KBM-7 (cell line): ENCODE data around the gene LRATD1.
"Not testable (repeated sequence)": the region's sequence is repeated elsewhere in the genome, so short reads cannot be mapped to it uniquely, and the experiment has no call there.

ENCODE experiments used
- DNase-seq: peaks from one replicate; pipeline ENCODE4 v3.0.0-alpha.2; 2015
- in situ Hi-C: fragments of 300-500 bp; cut with MboI; formaldehyde crosslinking; loops from 2 replicates; pipeline ENCODE4 v1.14.3; 2020; ENCODE audit warnings: low sequenced_read_pairs, low pct_unique_long_range_greater_than_20kb, mixed read lengths

LRATD1 gene, protein sequence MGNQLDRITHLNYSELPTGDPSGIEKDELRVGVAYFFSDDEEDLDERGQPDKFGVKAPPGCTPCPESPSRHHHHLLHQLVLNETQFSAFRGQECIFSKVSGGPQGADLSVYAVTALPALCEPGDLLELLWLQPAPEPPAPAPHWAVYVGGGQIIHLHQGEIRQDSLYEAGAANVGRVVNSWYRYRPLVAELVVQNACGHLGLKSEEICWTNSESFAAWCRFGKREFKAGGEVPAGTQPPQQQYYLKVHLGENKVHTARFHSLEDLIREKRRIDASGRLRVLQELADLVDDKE

DNA sequence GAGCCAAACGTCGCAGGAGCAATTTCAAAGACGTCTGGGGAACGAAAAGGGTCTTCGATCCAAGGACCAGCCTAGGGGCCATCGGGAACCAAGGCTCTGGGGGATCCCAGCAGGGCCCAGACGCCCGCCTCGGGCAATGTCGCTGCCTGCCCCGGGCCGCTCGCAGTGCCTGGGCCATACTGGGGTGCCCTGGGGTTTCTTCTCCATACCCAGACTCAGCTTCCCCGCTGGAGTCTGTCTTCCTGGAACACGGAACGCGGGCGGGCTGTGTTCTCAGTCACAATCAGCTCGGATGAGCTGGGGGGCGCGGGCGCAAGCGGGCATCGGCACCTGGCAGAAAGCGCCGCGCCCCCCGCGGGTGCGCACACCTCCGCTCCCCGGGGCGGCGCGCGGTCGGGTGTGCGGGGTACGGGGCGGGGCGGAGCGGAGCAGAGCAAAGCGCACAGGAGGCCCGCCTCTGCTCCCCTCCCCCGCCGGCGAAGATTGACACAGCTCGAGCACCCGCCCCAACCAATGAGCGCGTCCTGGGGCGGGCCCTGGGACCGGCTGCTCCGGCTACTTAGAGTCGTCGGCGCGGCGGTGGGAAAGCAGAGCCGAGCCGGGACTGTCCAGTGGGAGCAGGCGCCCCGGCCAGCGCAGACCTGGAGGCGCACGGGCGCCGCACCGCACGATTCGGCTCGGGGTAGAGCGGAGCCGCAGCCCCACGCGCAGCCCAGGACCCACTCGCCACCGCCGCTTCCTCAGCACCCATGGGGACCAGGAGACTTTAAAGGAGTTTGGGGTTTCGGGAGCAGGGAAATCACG, at the start of gene LRATD1:
TSS of gene LRATD1 (plus strand) at position 585 of the 804 bp plus-strand sequence. CDS start 1,263 bp downstream, outside the sequence.
- no peak for DNase-seq
- in situ Hi-C loops = no loop called here

DNA sequence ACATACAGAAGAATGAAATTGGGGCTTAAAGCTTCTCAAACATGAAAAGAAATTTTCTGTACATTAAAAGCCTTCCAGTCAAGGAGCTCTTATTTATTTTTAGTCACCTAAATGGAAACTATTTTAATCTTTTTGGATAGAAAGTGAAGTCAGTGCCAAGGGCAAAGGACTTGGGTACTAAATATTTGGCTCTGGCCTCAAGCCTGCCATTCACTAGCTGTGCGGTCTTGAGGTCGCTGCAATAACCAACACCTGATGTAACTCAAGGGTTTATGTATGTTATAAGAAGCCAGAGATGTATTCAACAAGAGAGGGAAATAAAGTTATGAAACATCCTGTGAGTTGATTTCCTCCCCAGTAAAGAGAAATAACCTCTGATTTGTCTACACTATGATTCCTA, 49.5 kb upstream of the LRATD1 start:
- DNase-seq = no peak
- in situ Hi-C loops = no loop called here

DNA sequence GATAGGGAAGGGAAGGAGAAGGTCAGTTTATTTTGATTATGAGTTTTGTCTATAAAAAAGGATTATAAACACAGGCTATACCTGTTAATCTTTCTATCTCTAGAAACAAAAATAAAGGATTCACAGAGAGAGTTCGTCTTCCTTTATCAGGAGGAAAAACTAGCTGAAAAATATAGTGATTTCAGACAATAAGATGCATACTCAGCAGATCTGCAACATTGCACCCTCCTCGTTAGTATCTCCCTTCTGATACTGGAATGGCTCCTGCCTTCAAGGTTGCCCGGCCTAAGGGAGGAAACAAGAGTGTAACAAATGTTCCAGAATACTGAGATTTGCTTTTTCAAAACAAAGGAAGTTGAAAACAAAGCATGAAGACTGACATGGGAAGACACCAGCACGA, 48.7 kb upstream of the LRATD1 start:
- no peak for DNase-seq
- in situ Hi-C loops = no loop called here

DNA sequence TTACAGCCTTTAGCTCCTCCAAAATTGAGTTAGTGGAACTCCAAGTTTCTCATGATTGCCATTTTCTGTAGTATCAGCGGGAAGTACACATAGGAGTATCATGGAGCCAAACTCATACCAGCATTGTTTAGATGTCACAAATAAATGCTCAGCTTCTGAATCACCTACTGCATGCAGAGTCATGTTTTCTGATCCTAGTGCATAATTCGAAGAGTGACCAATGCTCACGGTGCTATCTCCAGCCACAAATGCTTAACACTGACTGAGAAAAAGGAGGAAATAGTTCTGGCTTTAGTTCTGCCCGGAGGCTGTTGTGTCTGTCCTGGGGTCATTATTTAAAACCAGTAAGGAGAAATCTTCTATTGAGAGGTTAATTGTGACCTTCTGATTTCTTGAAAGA, 45.4 kb upstream of the LRATD1 start:
- DNase-seq = no peak
- in situ Hi-C loops = no loop called here

DNA sequence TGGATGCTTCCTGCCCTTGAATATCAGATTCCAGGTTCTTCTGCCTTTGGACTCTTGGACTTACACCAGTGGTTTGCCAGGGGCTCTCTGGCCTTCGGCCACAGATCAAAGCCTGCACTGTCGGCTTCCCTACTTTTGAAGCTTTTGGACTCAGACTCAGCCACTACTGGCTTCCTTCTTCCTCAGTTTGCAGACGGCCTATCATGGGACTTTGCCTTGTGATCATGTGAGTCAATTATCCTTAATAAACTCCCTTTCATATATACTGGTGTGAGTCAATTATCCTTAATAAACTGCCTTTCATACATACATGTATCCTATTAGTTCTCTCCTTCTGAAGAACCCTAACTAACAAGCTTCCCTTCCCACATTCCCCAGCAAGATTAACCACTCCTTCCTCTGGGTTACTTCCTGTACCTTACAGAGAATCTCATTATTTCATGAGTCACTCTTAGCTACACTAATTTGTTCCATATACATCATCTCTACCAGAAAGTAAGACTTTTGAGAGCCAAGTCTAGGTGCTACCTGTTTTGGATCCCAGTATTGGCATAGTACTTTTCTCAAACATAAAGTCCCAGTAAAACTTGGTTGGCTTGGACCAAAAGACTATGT, 31.3 kb upstream of the LRATD1 start:
- in situ Hi-C loops = no loop called here
- no peak for DNase-seq

DNA sequence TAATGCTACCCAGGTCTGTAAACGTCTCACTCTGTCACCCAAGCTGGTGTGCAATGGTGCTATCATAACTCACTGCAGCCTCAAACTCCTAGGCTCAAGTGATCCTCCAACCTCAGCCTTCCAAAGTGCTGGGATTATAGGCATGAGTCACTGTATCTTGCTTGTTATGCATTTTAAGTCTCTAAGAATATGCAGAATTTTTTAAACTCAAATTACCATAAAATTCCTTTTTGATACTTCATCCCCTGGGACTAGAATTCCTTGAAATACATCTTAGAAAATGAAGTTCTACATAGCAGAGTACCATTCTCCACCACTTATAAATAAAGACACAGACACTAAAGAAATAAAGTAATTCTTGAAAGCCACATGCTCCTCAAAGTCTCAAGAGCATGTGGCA, 30.2 kb upstream of the LRATD1 start:
- in situ Hi-C loops = no loop called here
- DNase-seq = no peak

DNA sequence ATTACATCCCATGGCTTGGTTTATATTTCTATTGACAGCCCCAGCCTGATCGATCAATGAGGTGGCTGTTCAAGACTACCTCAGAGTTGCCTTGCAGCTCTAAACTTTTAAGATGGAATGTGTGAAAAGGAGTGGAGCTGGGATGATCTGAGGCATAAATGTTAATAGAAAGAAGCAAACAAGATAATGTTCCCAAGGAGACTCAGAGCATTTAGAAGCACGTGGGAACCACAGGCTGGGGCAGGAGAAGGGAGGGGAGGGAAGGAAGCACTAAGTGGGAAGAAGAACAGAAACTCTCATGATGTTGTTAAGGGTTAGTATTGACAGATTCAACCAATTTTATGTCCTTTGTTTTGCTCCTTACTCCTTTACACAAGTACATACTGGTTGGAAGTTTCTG, 28.8 kb upstream of the LRATD1 start:
- in situ Hi-C loops = no loop called here
- DNase-seq = no peak

DNA sequence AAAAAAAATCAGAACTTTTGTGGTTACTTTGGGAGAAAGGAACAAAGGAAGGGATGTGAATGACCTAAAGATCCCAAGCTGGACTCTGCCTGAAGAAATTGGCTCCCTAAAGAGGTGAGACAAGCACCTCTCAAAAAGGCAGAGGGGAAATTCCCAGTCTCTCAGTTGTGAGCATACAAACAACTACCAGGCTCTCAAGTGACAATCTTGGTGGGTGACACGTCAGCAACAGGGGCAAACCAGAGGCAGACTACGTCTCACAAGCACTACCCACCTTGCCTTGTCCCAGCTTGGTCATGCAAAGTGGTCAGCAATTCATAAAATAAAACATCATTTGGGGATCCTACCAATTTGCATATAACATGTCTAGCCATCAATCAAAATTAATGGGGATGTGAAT, 24.3 kb upstream of the LRATD1 start:
- in situ Hi-C loops = no loop called here
- no peak for DNase-seq

DNA sequence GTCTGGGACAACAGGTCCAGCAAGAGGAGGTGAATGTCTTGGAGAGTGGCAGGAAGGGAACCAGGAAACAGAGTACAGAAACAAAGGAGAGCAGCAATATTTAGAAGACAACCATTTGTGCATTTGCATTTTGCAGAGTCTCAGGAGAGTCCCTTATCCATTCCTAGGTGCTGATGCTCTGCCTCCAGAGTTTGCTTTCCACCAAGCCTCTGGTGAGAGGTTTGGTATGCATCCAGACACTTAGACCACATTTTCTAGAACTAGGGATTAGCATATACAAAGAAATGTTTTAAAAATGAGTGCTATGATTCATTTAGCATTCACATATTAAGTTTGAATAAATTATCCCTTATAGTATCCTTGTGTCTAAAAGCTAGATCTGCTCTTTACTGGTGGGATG, 18.5 kb upstream of the LRATD1 start:
- in situ Hi-C loops = no loop called here
- no peak for DNase-seq

DNA sequence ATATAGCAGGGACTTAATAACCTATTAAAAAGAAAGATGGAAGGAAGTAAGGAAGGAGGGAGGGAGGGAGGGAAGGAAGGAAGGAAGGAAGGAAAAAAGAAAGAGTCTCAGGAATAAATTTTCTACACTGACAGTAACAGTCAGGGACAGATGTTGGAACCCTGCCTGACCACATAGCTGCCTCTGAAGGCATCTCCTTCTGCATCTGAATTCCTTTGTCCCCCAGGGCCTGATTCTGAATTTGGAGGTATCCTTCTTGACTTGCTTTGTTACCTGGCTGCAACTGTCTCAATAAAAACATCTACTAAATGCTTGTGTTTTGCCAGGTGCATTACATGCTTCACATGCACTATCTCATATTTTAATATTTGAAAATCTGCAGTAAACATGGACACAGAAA, 17.4 kb upstream of the LRATD1 start:
- DNase-seq = no peak
- in situ Hi-C loops = no loop called here

DNA sequence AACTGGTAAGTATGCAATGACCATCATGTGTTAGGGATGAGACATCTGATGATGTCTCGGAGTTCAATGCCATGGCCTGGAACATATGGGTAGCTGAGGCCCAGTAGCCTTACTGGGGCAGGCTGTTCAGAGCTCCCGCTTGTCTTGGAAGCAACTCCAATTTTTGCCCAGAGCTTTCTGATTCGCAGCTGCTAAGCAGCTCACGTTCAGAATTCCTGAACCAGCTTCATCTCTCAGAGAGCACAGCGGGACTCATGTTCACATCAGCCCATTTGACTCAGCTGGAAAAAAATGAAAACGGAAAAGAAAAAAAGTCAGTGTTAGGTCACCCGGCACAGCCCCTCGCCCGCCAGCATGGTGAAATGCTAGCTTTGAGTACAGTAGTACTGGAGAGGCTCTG, 16.8 kb upstream of the LRATD1 start:
- no peak for DNase-seq
- in situ Hi-C loops = no loop called here

DNA sequence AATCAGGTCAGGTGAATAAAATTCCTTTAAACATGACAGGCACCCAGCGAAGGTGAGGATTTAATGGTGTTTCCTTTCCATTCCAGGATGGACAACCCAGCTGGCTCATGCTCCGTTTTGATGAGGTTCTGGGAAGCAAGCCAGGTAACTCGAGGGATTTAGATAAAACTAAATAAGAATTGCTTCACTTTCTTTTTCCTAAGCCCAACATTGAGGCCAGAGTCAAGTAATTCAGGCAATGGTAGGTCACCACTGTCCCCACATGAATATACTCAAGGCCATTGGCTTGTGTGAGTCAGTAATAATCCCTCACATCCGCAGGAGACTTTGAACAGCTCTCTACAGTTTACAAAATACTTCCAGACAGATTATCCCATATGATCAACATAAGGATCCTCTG, 16.2 kb upstream of the LRATD1 start:
- DNase-seq = no peak
- in situ Hi-C loops = no loop called here

DNA sequence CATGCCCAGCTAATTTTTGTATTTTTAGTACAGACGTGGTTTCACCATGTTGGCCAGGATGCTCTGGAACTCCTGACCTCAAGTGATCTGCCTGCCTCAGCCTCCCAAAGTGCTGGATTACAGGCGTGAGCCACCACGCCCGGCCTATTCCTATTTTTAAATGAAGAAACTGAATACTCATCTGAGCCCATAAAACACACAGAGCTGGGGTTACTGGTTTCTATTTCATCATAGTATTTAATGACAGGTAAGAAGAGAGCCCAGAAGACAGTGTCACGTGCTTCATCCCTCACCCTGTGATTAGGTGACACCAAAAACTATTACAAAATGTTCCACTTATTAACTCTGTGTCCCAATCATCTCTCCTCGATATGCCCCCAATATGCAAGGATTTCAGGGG, 15.6 kb upstream of the LRATD1 start:
- DNase-seq = no peak
- in situ Hi-C loops = no loop called here

DNA sequence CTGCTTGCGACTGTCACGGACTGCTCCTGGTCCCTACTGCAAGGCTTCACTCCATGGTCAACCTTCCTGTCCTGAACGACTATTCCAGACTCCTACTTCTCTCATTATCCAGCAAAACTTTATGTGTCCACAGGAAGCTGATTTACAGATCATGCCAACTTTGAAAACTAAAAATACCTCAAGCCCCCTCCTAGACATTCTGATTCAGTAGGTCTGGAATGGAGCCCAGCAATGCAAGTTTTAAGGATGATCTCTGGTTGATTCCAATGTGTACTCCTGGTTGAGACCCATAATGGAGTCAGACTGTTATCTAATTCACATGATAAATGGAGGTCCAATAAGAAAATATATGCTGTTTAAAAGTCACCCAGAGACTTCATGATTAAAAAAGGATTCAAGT, 13.1 kb upstream of the LRATD1 start:
- in situ Hi-C loops = no loop called here
- DNase-seq = no peak

DNA sequence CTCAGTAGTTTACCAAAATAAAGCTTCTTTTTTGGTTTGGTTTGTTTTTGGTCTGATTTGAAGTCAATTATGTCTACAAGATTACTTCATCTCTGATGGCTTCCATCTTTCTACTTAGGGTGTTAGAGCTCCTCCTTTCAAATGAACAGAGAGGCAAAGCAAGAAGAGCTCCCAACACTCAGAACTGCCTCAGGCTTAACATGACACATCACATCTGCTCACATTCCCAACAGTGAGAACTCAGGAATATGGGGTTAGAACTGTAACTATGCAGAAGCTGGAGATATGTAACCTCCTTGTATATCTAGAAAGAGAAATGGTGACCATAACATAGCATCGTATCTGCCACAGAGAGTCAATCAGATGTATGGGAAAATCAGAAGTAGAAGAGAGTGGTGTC, 11.4 kb upstream of the LRATD1 start:
- DNase-seq = no peak
- in situ Hi-C loops = no loop called here

DNA sequence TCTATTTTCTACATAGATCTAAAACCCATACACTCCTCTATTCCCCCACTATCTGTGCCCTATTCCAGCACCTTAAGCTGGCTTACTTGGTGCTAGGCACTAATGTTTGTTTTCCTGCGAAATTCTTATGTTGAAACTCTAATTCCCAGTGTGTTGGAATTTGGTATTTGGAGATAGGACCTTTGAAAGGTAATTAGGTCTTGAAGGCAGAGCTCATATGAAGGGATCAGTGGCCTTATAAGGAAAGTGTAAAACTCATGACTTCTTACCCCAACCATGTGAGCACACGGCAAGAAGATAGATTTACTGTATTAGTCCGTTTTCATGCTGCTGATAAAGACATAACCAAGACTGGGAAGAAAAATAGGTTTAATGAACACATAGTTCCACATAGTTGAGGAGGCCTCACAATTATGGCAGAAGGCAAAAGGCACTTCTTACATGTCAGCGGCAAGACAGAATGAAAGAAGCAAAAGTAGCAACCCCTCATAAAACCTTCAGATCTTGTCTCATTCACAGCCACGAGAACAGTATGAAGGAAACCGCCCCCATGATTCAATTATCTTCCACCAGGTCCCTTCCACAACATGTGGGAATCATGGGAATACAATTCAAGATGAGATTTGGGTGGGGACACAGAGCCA, 10.5 kb upstream of the LRATD1 start:
- in situ Hi-C loops = no loop called here
- DNase-seq = no peak

DNA sequence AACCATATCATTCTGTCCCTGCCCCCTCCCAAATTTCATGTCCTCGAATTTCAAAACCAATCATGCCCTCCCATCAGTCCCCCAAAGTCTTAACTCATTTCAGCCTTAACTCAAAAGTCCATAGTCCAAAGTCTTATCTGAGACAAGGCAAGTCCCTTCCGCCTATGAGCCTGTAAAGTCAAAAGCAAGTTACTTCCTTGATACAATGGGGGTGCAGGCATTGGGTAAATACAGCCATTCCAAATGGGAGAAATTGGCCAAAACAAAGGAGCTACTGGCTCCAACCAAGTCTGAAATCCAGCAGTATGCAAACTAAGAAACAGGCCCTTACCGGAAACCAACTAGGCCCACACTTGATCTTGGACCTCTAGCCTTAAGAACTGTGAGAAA, 10.0 kb upstream of the LRATD1 start:
- in situ Hi-C loops, DNase-seq: not testable (repeated sequence)

DNA sequence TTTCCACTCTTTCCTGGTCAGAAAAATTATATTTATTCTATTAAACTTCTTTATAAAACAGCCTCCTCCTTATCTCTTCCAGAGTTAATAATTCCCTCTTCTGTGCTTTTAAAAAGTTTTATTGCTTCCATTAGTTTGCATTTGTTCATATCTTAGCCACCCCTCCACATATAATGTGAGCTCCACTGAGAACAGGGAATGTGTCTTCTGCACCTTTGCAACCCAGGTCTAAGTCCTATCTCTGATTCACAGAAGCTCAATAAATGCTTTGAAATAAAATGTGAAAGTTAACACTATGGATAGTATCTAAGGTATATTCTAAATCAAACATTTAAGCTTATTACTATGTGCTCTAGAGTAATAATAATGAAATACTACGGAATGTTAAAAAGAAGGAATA, 9.3 kb upstream of the LRATD1 start:
- in situ Hi-C loops = no loop called here
- DNase-seq = no peak

DNA sequence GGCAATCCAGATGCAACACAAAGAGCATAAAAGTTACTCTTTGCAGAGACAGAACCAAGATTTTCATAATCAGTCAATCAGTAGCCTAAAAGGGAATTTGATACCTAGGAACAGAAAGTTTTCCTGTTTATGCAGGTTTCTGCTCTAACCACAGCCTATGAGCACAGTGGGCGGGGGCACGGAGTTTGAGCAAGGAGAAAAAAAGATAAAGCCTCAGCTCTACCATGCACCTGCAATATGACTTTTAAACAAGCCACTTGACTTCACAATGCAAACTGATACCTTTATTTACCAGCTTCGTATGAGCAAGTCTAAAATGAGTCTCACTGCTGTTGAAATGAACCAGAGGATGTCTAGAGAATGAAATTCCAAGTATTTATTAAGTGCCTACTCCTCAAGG, 5.6 kb upstream of the LRATD1 start:
- in situ Hi-C loops = no loop called here
- no peak for DNase-seq

DNA sequence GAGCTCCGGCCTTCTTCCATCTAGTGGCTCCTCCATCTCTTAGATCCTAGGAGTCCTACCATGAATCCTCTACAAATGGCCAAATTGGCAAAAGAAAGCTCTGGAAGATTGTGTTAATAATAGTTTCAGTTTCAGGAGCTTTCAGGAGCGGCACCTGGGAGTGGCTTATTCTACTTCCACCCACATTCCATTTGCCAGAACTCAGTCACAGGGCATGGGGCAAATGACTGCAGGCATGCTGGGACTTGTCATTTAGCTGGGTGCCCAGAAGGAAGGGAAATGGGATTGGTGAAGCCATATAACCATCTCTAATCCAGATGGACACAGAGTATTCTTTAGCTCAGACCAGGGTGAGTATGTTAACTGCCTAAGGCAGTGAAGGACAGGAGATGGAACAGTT, 3.6 kb upstream of the LRATD1 start:
- no peak for DNase-seq
- in situ Hi-C loops = no loop called here
